Spleen (tissue), 7 donors: Measurements from ENCODE around the gene MEGF9.

Experiments
- POLR2A ChIP-seq, 3 donors: fragments of 450-650 bp; IDR thresholded peaks; one replicate each; pipeline ENCODE4 v1.5.1; 2017; ENCODE audit warnings: antibody characterized with exemption in 3 of 3, mild to moderate bottlenecking in 1 of 3
- POLR2AphosphoS5 ChIP-seq, 3 donors: sonication (generic); formaldehyde crosslinking; IDR thresholded peaks; one replicate each; pipeline ENCODE4 v1.5.1; 2017; ENCODE audit warnings: antibody characterized with exemption in 3 of 3
- TF ChIP-seq, protein P1 (sequence below), 11 experiments: fragments of 200-600 bp in 7 of 11; fragments of 450-650 bp in 4 of 11; sonication (generic) in 4 of 11; IDR thresholded peaks in 8 of 11; conservative IDR thresholded peaks in 3 of 11; 1 replicate in 7 of 11; 2 replicates in 4 of 11; pipeline versions ENCODE4 v1.4.0 to v1.8.0; 2016 to 2021; ENCODE audit warnings: antibody characterized with exemption in 11 of 11, inconsistent platforms in 4 of 11, mild to moderate bottlenecking in 1 of 11
- donor health status: DM: no; HTN: no; CAD: no; lungs with moderate emphysema.
- donor health status: DM: no; HTN: no; CAD: no.
- donor health status: DM: no; HTN: no; CAD: no.

DNA sequence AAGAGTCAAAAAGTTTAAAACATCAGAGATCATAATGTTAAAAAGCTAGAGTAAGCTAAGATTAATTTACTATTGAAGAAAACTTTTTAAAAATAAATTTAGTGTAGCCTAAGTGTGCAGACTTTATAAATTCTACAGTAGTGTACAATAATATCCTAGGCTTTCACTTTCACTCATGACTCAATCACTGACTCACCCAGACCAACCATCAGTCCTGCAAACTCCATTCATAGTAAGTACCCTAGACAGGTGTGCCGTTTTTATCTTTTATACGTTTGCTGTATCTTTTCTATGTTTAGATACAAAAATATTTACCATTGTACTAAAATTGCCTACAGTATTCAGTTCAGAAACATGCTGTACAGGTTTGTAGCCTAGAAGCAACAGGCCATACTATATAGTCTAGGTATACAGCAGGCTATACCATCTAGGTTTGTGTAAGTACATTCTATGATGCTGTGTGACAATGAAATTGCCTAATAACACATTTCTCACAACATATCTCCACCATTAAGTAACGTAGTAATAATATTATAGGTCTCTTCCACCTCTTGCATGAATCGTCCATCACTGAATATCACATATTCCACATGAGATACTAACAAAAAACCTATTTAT, 59.2 kb downstream of the MEGF9 start:
- TF ChIP-seq, protein P1, sequence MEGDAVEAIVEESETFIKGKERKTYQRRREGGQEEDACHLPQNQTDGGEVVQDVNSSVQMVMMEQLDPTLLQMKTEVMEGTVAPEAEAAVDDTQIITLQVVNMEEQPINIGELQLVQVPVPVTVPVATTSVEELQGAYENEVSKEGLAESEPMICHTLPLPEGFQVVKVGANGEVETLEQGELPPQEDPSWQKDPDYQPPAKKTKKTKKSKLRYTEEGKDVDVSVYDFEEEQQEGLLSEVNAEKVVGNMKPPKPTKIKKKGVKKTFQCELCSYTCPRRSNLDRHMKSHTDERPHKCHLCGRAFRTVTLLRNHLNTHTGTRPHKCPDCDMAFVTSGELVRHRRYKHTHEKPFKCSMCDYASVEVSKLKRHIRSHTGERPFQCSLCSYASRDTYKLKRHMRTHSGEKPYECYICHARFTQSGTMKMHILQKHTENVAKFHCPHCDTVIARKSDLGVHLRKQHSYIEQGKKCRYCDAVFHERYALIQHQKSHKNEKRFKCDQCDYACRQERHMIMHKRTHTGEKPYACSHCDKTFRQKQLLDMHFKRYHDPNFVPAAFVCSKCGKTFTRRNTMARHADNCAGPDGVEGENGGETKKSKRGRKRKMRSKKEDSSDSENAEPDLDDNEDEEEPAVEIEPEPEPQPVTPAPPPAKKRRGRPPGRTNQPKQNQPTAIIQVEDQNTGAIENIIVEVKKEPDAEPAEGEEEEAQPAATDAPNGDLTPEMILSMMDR (IDR thresholded peaks at IDR 0.05 in 8 of 11, conservative IDR thresholded peaks at IDR 0.05 in 3 of 11): no peak
- no peak for TF ChIP-seq POLR2A (IDR thresholded peaks at IDR 0.05)
- TF ChIP-seq POLR2AphosphoS5 (IDR thresholded peaks at IDR 0.05): no peak
